Activated B cell treated with CpG ODN at 0.5 μM for 24 hours (primary cell): ENCODE data around the gene NUBPL. TPM values are rescaled to one million over a fixed set of nuclear protein-coding genes. Genes with fewer than 3 reads are reported as not detected.

Experiments used
- ATAC-seq: fragments of 200-7000 bp; cut with Tn5 transposase; one replicate; pipeline ENCODE4 v1.10.0; 2021; ENCODE audit warnings: low read depth, mild to moderate bottlenecking, moderate library complexity
- CTCF ChIA-PET: fragments of 350-600 bp; sonication (Branson Sonifier 250); formaldehyde crosslinking; loops from one replicate; lab custom pipeline; 2021; ENCODE audit warnings: antibody characterized with exemption; lab: Charles Lee
- POLR2A ChIA-PET: fragments of 350-600 bp; sonication (Branson Sonifier 250); formaldehyde crosslinking; loops from one replicate; lab custom pipeline; 2021; ENCODE audit warnings: antibody characterized with exemption; lab: Charles Lee
- DNase-seq: peaks from one replicate; pipeline ENCODE4 v3.0.0; 2022
- H3K27ac Mint-ChIP-seq: one replicate; pipeline ENCODE4 v1.8.0; 2020; ENCODE audit warnings: mixed read lengths
- H3K27me3 Mint-ChIP-seq: one replicate; pipeline ENCODE4 v1.8.0; 2021; ENCODE audit warnings: mixed read lengths
- H3K36me3 Mint-ChIP-seq: one replicate; pipeline ENCODE4 v1.8.0; 2021; ENCODE audit warnings: low read depth, mixed read lengths
- H3K4me1 Mint-ChIP-seq: one replicate; pipeline ENCODE4 v1.8.0; 2021; ENCODE audit warnings: mixed read lengths
- H3K4me3 Mint-ChIP-seq: one replicate; pipeline ENCODE4 v1.8.0; 2020; ENCODE audit warnings: mild to moderate bottlenecking, mixed read lengths
- H3K9me3 Mint-ChIP-seq: one replicate; pipeline ENCODE4 v1.8.0; 2020; ENCODE audit warnings: mixed read lengths
- CTCF ChIP-seq: fragments of 200-600 bp; IDR thresholded peaks from one replicate; pipeline ENCODE4 v1.8.0; 2022; ENCODE audit warnings: antibody characterized with exemption, mild to moderate bottlenecking
- intact Hi-C: fragments of 100-400 bp; cut with micrococcal nuclease; formaldehyde crosslinking; loops from one replicate; pipeline ENCODE4 v1.15.1; 2024
- total RNA-seq: library from RNA; stranded (reverse); gene quantifications from 2 replicates; pipeline ENCODE4 v1.2.3, GENCODE V29; 2022

The NUBPL gene
- total RNA-seq, 1 donor from 2014 or later = 11.7 TPM

- DNase-seq (no peak), ATAC-seq (no peak)
- intact Hi-C loops = no loop called here
- Mint-ChIP-seq H3K4me3 (no peak overlapping the region), H3K27ac (no peak overlapping the region), H3K36me3 (peaks cover 37% of the 10 kb centered on the region), H3K4me1 (no peaks in the 10 kb centered on the region), H3K27me3 (no peaks in the 10 kb centered on the region), H3K9me3 (peaks cover 2% of the 10 kb centered on the region)
- no peak for TF ChIP-seq CTCF
- ChIA-PET CTCF (no interaction called here), POLR2A (no interaction called here)
Measured at GRCh38 chr14:31677630-31678029, 116.4 kb downstream of the NUBPL start.

GRCh38 chr14:31678421-31679249 lies 117.4 kb downstream of the NUBPL start:
- CTCF ChIA-PET = no interaction called here
- Mint-ChIP-seq H3K9me3 (peaks cover 6% of the 10 kb centered on the region), H3K27ac (no peak overlapping the region), H3K27me3 (no peaks in the 10 kb centered on the region), H3K4me3 (no peak overlapping the region), H3K4me1 (no peaks in the 10 kb centered on the region), H3K36me3 (peaks cover 40% of the 10 kb centered on the region)
- POLR2A ChIA-PET = no interaction called here
- ATAC-seq (no peak), DNase-seq (no peak)
- intact Hi-C loops = no loop called here
- no peak for TF ChIP-seq CTCF

GRCh38 chr14:31682768-31683167 lies 121.6 kb downstream of the NUBPL start:
- DNase-seq (no peak), ATAC-seq (no peak)
- CTCF ChIA-PET = no interaction called here
- Mint-ChIP-seq H3K9me3 (peaks cover 4% of the 10 kb centered on the region), H3K4me3 (no peak overlapping the region), H3K36me3 (peaks cover 38% of the 10 kb centered on the region), H3K4me1 (no peaks in the 10 kb centered on the region), H3K27ac (no peak overlapping the region), H3K27me3 (no peaks in the 10 kb centered on the region)
- intact Hi-C loops = no loop called here
- POLR2A ChIA-PET = no interaction called here
- TF ChIP-seq CTCF = no peak

- CTCF ChIA-PET = no interaction called here
Measured at GRCh38 chr14:31687726-31688125, 126.5 kb downstream of the NUBPL start.

More at GRCh38 chr14:31687726-31688125, 126.5 kb downstream of the NUBPL start:
- no peak for TF ChIP-seq CTCF
- H3K4me3 Mint-ChIP-seq = no peak overlapping the region
- POLR2A ChIA-PET = no interaction called here
- no peak overlapping the region for H3K27ac Mint-ChIP-seq
- ATAC-seq (no peak), DNase-seq (no peak)
- peaks cover 25% of the 10 kb centered on the region for H3K36me3 Mint-ChIP-seq
- intact Hi-C loops = no loop called here
- no peaks in the 10 kb centered on the region for H3K4me1 Mint-ChIP-seq
- no peaks in the 10 kb centered on the region for H3K27me3 Mint-ChIP-seq
- H3K9me3 Mint-ChIP-seq = peaks cover 5% of the 10 kb centered on the region
